Natural killer cell (primary cell): ENCODE results near the gene SETD1B. TPM values are rescaled to one million over a fixed set of nuclear protein-coding genes. Genes with fewer than 3 reads are reported as not detected.
"Not testable (repeated sequence)": the region's sequence is repeated elsewhere in the genome, so short reads cannot be mapped to it uniquely, and the experiment has no call there.

ENCODE experiments used
- ATAC-seq, 3 donors: fragments of 150-1000 bp in 2 of 3; fragments of 200-7000 bp in 1 of 3; cut with Tn5 transposase; 1 replicate in 1 of 3; 2 replicates in 2 of 3; pipeline ENCODE4 v1.10.0; 2021; ENCODE audit warnings: mild to moderate bottlenecking in 2 of 3, moderate library complexity in 2 of 3
- DNase-seq, 2 donors: peaks; one replicate each; pipeline versions ENCODE4 v3.0.0 to v3.0.0-alpha.2; 2013 to 2021; ENCODE audit warnings: mixed read lengths in 1 of 2
- H3K27ac ChIP-seq: one replicate; pipeline ENCODE4 v1.5.1; 2013; ENCODE audit warnings: mild to moderate bottlenecking, low read length
- H3K27me3 ChIP-seq: one replicate; pipeline ENCODE4 v1.6.1; 2013; ENCODE audit warnings: low read length; ENCODE audit not compliant: control insufficient read depth, insufficient read depth
- H3K36me3 ChIP-seq: one replicate; pipeline ENCODE4 v1.6.1; 2013; ENCODE audit warnings: low read length; ENCODE audit not compliant: control insufficient read depth, insufficient read depth
- H3K4me1 ChIP-seq: one replicate; pipeline ENCODE4 v1.6.1; 2013; ENCODE audit warnings: low read length; ENCODE audit not compliant: control insufficient read depth, insufficient read depth
- H3K4me3 ChIP-seq: one replicate; pipeline ENCODE4 v1.5.1; 2013; ENCODE audit warnings: low read length
- H3K9me3 ChIP-seq: one replicate; pipeline ENCODE4 v1.6.1; 2013; ENCODE audit warnings: low read length; ENCODE audit not compliant: control insufficient read depth, insufficient read depth
- H3K27ac Mint-ChIP-seq, 2 donors: one replicate each; pipeline ENCODE4 v1.8.0; 2022; ENCODE audit warnings: mild to moderate bottlenecking in 2 of 2, mixed read lengths in 2 of 2, moderate library complexity in 1 of 2
- H3K27me3 Mint-ChIP-seq, 2 donors: one replicate each; pipeline ENCODE4 v1.8.0; 2022; ENCODE audit warnings: low read depth in 2 of 2, mixed read lengths in 2 of 2
- H3K36me3 Mint-ChIP-seq: one replicate; pipeline ENCODE4 v1.8.0; 2022; ENCODE audit warnings: mixed read lengths
- H3K4me1 Mint-ChIP-seq, 2 donors: one replicate each; pipeline ENCODE4 v1.8.0; 2022; ENCODE audit warnings: mixed read lengths in 2 of 2
- H3K4me3 Mint-ChIP-seq: one replicate; pipeline ENCODE4 v1.8.0; 2022; ENCODE audit warnings: mild to moderate bottlenecking, moderate library complexity, mixed read lengths
- H3K9me3 Mint-ChIP-seq, 2 donors: one replicate each; pipeline ENCODE4 v1.8.0; 2022; ENCODE audit warnings: mixed read lengths in 2 of 2
- CTCF ChIP-seq: fragments of 200-600 bp; IDR thresholded peaks from one replicate; pipeline ENCODE4 v1.8.0; 2022; ENCODE audit warnings: antibody characterized with exemption
- WGBS: methylation state at CpG from one replicate; pipeline ENCODE4 v1.1.7; 2013; ENCODE audit warnings: missing lambda C conversion rate; ENCODE audit not compliant: insufficient coverage; 5-methylcytosine and 5-hydroxymethylcytosine counted together
- intact Hi-C: fragments of 100-400 bp; cut with micrococcal nuclease; formaldehyde crosslinking; loops from one replicate; pipeline ENCODE4 v1.14.2; 2022
- total RNA-seq, 4 donors: library from RNA; stranded (reverse); fragments of 120-200 nt in 1 of 4; gene quantifications; one replicate each; pipeline versions ENCODE4 v1.2.3 to v1.2.4, GENCODE V29; 2013 to 2022

SETD1B gene
- total RNA-seq, 3 donors from 2014 or later (not counting 1 experiment from before 2014, with no cell fraction given): 55.1 to 57.5 (median 56.2) TPM

DNA sequence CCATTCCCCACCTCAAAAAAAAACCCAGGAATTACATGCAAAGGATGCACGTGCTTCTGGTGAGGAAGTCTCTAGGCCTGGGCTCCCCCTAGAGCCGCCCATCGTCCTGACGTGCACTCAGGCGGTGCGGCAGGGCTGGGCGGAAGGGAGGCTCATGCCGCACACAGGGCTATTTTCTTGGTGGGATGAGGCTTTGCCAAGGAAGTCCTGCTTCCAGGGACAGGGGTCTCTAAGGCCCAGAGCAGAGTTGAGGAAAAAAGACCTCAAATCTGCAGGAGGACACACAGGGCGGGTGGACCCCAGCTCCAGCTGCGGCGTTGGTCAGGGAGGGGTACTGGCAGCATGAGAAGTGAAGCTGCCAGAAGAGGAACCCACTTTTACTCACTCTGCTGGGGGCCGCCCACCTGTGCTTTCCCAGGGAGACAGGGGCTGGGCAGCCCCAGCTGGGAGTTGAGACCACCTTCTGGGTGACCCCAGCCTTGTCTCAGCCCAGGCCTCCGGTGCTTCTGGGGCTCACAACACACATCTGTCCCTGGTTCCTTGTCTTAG lies 14.5 kb upstream of the SETD1B start:
- Histone ChIP-seq H3K27me3 (no peaks in the 10 kb centered on the region), H3K36me3 (peaks cover 14% of the 10 kb centered on the region), H3K9me3 (no peaks in the 10 kb centered on the region), H3K27ac (peak overlapping the region; percentile 98), H3K4me3 (peak overlapping the region; percentile 48), H3K4me1 (peaks cover 90% of the 10 kb centered on the region)
- peaks cover 65 to 83% of the 10 kb centered on the region in 2 donors for H3K4me1 Mint-ChIP-seq
- peak overlapping the region; percentile 100 for H3K27ac Mint-ChIP-seq
- intact Hi-C loops: loop anchor here (2.0 to 5.0 kb wide), 3 partner anchors 13 to 232 kb away; partner anchors contain the start of gene ORAI1
- peak; percentile 70 to 82 for DNase-seq
- H3K27me3 Mint-ChIP-seq: no peaks in the 10 kb centered on the region
- H3K9me3 Mint-ChIP-seq: no peaks in the 10 kb centered on the region
- no peaks in the 10 kb centered on the region for H3K36me3 Mint-ChIP-seq
- no peak for TF ChIP-seq CTCF
- WGBS: 0% methylated on average over 13 of the region's 13 CpGs
- peak overlapping the region; percentile 95 for H3K4me3 Mint-ChIP-seq
- ATAC-seq: peak; percentile 18 to 48 (median 23)

DNA sequence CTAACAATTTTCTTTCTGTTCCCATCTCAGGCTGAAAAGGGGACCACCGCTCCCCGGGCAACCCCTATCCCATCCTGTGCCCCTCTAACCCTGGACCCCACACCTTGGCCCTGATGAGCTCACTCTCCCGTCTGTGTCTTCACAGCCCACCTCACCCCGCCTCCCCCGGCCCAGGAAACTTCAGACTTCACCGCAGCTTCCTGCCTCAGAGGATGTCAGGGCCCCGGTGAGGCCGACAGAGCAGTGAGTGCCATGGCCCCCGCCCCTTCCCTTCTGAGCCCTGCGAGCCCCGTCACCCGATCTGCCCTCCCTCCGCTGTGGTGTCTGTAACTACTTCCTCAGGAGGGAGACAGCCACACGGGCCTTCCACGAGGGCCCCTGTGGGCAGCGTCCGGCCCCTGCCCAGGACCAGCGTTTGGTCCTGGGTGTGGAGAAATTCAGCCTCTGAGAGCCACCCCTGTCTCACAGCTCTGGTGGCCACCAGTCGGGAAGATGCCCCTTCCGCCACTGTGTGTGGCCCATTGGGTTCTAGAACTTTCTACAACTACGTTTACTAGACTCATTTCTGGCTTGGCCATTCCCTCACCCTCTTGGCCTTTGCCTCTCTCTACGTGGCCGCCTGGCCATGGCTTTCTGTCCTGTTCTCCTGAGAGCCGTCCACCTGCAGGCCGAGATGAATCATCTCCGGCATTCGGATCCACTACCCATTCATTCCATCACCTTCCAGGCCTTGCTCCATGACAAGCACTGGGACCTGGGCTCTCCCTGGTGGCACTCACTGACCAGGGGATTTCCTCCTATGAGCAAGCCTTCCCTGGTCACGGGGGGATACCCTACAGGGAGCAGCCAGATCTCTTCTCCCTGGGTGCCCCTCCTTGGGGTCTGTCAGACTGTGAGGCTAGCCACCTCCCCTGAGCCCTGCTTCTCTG lies 13.7 kb upstream of the SETD1B start:
- H3K4me1 Mint-ChIP-seq: peaks cover 65 to 84% of the 10 kb centered on the region in 2 donors
- 14% methylated on average over 28 of the region's 28 CpGs for WGBS
- intact Hi-C loops: loop anchor here (1.0 to 5.0 kb wide), 5 partner anchors 8 to 233 kb away; partner anchors contain the start of genes ORAI1 and TMEM120B
- no peak for TF ChIP-seq CTCF
- Histone ChIP-seq H3K36me3 (peaks cover 10% of the 10 kb centered on the region), H3K27ac (peak overlapping the region; percentile 98), H3K4me3 (peak overlapping the region; percentile 48), H3K27me3 (no peaks in the 10 kb centered on the region), H3K4me1 (peaks cover 90% of the 10 kb centered on the region), H3K9me3 (no peaks in the 10 kb centered on the region)
- ATAC-seq: peak; percentile 57 to 83 (median 70)
- H3K27ac Mint-ChIP-seq: peak overlapping the region; percentile 100
- peak overlapping the region; percentile 95 for H3K4me3 Mint-ChIP-seq
- no peaks in the 10 kb centered on the region for H3K27me3 Mint-ChIP-seq
- no peaks in the 10 kb centered on the region for H3K36me3 Mint-ChIP-seq
- DNase-seq: peak; percentile 91 to 97
- no peaks in the 10 kb centered on the region for H3K9me3 Mint-ChIP-seq

DNA sequence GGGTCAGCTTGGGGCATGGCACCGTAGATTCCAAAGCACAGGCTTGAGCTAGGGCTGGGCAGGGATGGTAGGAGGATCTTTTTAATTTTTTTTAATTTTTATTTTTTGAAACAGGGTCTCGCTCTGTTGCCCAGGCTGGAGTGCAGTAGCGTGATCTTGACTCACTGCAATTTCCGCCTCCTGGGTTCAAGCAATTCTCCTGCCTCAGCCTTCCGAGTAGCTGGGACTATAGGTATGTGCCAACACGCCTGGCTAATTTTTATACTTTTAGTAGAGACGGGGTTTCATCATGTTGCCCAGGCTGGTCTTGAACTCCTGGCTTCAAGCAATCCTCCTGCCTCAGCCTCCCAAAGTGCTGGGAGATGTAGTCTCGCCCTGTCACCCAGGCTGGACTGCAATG lies 13.0 kb upstream of the SETD1B start:
- Mint-ChIP-seq H3K27ac (peak overlapping the region; percentile 100), H3K4me1 (peaks cover 67 to 84% of the 10 kb centered on the region in 2 donors), H3K4me3 (peak overlapping the region; percentile 95)
- intact Hi-C loops: loop anchor here (1.0 to 5.0 kb wide), 2 partner anchors 8 to 78 kb away; partner anchors contain the start of gene TMEM120B
- H3K4me1 ChIP-seq: peaks cover 87% of the 10 kb centered on the region
- 74% methylated on average over 8 of the region's 8 CpGs for WGBS
- not testable (repeated sequence) for H3K9me3 ChIP-seq, H3K27me3 ChIP-seq, H3K9me3 Mint-ChIP-seq, DNase-seq, H3K36me3 Mint-ChIP-seq, ATAC-seq, H3K27me3 Mint-ChIP-seq
- peaks cover 14% of the 10 kb centered on the region for H3K36me3 ChIP-seq
- peak overlapping the region; percentile 24 for H3K4me3 ChIP-seq
- H3K27ac ChIP-seq: peak overlapping the region; percentile 98
